ENCODE results near the gene SPI1. TPM values are rescaled to one million over a fixed set of nuclear protein-coding genes. Genes with fewer than 3 reads are reported as not detected.

SPI1 gene
- total RNA-seq, 1 experiment from 2014 or later: not detected

GRCh38 chr11:47391077-47391583 lies 12.8 kb upstream of the SPI1 start:
- no peak overlapping the region for H2AK5ac ChIP-seq (ENCODE audit: insufficient read length, low read length)
- DNase-seq: peak; percentile 24
- no peaks in the 10 kb centered on the region for H3K36me3 Mint-ChIP-seq (ENCODE audit: insufficient read depth in 1 of 3, low read depth in 3 of 3)
- no peak overlapping the region for H4K5ac ChIP-seq (ENCODE audit: insufficient read length, low read depth, low read length)
- H2BK20ac ChIP-seq (ENCODE audit: low read depth, low read length, poor library complexity, severe bottlenecking): no peak overlapping the region
- H2BK5ac ChIP-seq (ENCODE audit: insufficient read length, low read length): no peak overlapping the region
- H3K27ac ChIP-seq (ENCODE audit: insufficient read length, low read depth, low read length): no peak overlapping the region
- no peak overlapping the region for H2BK12ac ChIP-seq (ENCODE audit: insufficient read length, low read depth, low read length)
- H3K27me3 ChIP-seq (ENCODE audit: insufficient read depth, low read length): no peaks in the 10 kb centered on the region
- no peak overlapping the region for H3K4ac ChIP-seq (ENCODE audit: low read depth, low read length)
- H3K23me2 ChIP-seq (ENCODE audit: insufficient read length, low read depth, low read length, poor library complexity, severe bottlenecking): no peaks in the 10 kb centered on the region
- no peak overlapping the region for H4K91ac ChIP-seq (ENCODE audit: insufficient read length, low read depth, low read length)
- H3K4me1 Mint-ChIP-seq: 0 out of 4 replicates have a peak, but pooled peaks cover 0 to 3% of the 10 kb centered on the region in 2 experiments
- H3T11ph ChIP-seq (ENCODE audit: low read length): no peak overlapping the region
- no peak overlapping the region for H2BK120ac ChIP-seq (ENCODE audit: low read depth, low read length, poor library complexity, severe bottlenecking)
- no peak overlapping the region for H4K8ac ChIP-seq (replicated peaks; ENCODE audit: insufficient read length, low read depth, low read length)
- no peak overlapping the region for H3K56ac ChIP-seq (ENCODE audit: insufficient read length, low read depth, low read length)
- H3K9me3 Mint-ChIP-seq: no peaks in the 10 kb centered on the region; a peak in 1 of 5 replicates
- no peaks in the 10 kb centered on the region for H3K9me3 ChIP-seq (ENCODE audit: control insufficient read depth, low read depth, low read length)
- H3K14ac ChIP-seq (ENCODE audit: insufficient read depth, low read length): no peak overlapping the region
- no peak overlapping the region for H3K4me2 ChIP-seq (ENCODE audit: insufficient read depth, insufficient read length, low read length)
- no peaks in the 10 kb centered on the region for H3K79me1 ChIP-seq (ENCODE audit: insufficient read depth, low read depth, low read length, poor library complexity, severe bottlenecking)
- TF ChIP-seq, protein P1, sequence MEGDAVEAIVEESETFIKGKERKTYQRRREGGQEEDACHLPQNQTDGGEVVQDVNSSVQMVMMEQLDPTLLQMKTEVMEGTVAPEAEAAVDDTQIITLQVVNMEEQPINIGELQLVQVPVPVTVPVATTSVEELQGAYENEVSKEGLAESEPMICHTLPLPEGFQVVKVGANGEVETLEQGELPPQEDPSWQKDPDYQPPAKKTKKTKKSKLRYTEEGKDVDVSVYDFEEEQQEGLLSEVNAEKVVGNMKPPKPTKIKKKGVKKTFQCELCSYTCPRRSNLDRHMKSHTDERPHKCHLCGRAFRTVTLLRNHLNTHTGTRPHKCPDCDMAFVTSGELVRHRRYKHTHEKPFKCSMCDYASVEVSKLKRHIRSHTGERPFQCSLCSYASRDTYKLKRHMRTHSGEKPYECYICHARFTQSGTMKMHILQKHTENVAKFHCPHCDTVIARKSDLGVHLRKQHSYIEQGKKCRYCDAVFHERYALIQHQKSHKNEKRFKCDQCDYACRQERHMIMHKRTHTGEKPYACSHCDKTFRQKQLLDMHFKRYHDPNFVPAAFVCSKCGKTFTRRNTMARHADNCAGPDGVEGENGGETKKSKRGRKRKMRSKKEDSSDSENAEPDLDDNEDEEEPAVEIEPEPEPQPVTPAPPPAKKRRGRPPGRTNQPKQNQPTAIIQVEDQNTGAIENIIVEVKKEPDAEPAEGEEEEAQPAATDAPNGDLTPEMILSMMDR (conservative IDR thresholded peaks at IDR 0.05): no peak
- H3K27me3 Mint-ChIP-seq (ENCODE audit: low read depth): no peaks in the 10 kb centered on the region
- no peak overlapping the region for H2AFZ ChIP-seq (ENCODE audit: low read length)
- H2BK15ac ChIP-seq (ENCODE audit: low read depth, low read length): no peak overlapping the region
- H3K4me3 Mint-ChIP-seq: no peak overlapping the region
- no peaks in the 10 kb centered on the region for H4K20me1 ChIP-seq (ENCODE audit: control insufficient read depth, insufficient read depth, insufficient read length)
- H3K27ac Mint-ChIP-seq: peak overlapping the region in 2 of 3 experiments; percentile 5 to 28; a peak in 1 of 7 replicates
- no peak overlapping the region for H3K18ac ChIP-seq (ENCODE audit: insufficient read length, low read depth, low read length)
- no peaks in the 10 kb centered on the region for H3K79me2 ChIP-seq (ENCODE audit: insufficient read depth, low read length)
- no CpG with 5 or more reads among the region's 11 CpGs for WGBS (ENCODE audit: extremely low coverage, insufficient read length, low lambda C conversion rate)
- no peak overlapping the region for H3K9ac ChIP-seq (ENCODE audit: extremely low read depth, insufficient read length, low read length)
- no peaks in the 10 kb centered on the region for H3K4me1 ChIP-seq (ENCODE audit: insufficient read depth, low read length)
- H3K23ac ChIP-seq (ENCODE audit: insufficient read length, low read depth, low read length): no peak overlapping the region
